Measurements from ENCODE around the gene BID.

DNA sequence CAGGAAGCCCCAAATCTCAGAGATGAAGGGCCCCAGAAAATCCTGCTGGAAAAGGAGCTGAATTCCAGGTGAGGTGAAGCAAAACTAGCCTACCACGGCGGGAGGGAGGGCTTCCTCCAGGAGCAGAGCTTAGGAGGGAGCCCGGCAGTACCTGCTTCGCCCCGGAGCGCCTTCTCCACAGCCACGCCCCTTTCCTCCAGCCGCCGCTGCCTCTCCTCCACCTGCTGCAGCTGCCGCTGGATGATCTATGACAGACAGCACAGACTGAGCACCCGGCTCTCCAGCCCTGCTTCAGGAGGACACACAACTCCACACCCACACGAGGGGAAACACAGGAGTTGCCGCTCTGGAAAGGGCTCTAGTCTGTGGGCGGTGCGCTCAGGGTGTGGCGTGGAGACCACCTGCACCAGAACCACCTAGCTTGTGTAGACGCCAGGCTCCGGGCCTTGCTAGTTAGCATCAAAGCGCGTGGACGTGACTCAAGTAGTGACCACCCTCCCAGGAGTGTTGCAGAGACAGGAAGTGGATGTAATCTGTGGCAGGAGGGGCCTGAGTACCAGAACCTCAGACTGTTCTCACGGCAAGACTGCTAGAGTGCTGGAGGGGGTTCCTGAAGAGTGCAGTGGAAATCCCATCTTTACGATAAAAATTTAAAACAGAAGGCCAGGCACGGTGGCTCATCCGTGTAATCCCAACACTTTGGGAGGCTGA is 34.6 kb upstream of the BID start:
- TF ChIP-seq, protein P1, sequence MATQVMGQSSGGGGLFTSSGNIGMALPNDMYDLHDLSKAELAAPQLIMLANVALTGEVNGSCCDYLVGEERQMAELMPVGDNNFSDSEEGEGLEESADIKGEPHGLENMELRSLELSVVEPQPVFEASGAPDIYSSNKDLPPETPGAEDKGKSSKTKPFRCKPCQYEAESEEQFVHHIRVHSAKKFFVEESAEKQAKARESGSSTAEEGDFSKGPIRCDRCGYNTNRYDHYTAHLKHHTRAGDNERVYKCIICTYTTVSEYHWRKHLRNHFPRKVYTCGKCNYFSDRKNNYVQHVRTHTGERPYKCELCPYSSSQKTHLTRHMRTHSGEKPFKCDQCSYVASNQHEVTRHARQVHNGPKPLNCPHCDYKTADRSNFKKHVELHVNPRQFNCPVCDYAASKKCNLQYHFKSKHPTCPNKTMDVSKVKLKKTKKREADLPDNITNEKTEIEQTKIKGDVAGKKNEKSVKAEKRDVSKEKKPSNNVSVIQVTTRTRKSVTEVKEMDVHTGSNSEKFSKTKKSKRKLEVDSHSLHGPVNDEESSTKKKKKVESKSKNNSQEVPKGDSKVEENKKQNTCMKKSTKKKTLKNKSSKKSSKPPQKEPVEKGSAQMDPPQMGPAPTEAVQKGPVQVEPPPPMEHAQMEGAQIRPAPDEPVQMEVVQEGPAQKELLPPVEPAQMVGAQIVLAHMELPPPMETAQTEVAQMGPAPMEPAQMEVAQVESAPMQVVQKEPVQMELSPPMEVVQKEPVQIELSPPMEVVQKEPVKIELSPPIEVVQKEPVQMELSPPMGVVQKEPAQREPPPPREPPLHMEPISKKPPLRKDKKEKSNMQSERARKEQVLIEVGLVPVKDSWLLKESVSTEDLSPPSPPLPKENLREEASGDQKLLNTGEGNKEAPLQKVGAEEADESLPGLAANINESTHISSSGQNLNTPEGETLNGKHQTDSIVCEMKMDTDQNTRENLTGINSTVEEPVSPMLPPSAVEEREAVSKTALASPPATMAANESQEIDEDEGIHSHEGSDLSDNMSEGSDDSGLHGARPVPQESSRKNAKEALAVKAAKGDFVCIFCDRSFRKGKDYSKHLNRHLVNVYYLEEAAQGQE (IDR thresholded peaks at IDR 0.05; ENCODE audit: insufficient read depth in 1 of 2, low read depth in 2 of 2, low read length in 2 of 2), result no peak
- TF ChIP-seq TAF1 (IDR thresholded peaks at IDR 0.05; ENCODE audit: borderline replicate concordance, insufficient read depth, low read length), result no peak
- TF ChIP-seq SIN3A (IDR thresholded peaks at IDR 0.05; ENCODE audit: borderline replicate concordance, insufficient read depth, low read length), result no peak
- TF ChIP-seq POLR2AphosphoS5 (IDR thresholded peaks at IDR 0.05; ENCODE audit: low read depth, low read length), result no peak
